CD4-positive, alpha-beta T cell treated with Interleukin-6 for 4 hours (primary cell): ENCODE measurements around the gene NHS.
"Not testable (repeated sequence)": the region's sequence is repeated elsewhere in the genome, so short reads cannot be mapped to it uniquely, and the experiment has no call there.

Source experiments
- DNase-seq: peaks from one replicate; pipeline ENCODE4 v3.0.0-alpha.2; 2020; ENCODE audit warnings: mixed read lengths

NHS gene

GRCh38 chrX:17409566-17410290 is 34.7 kb downstream of the NHS start:
- DNase-seq: no peak

GRCh38 chrX:17410651-17411050 is 35.7 kb downstream of the NHS start:
- DNase-seq: no peak

- DNase-seq: no peak
Observed at GRCh38 chrX:17411205-17411604, 36.2 kb downstream of the NHS start.

- DNase-seq: no peak
Observed at GRCh38 chrX:17412692-17413091, 37.7 kb downstream of the NHS start.

GRCh38 chrX:17413228-17413627 is 38.2 kb downstream of the NHS start:
- DNase-seq: no peak

GRCh38 chrX:17414027-17414658 is 39.1 kb downstream of the NHS start:
- DNase-seq: no peak

GRCh38 chrX:17414839-17415238 is 39.8 kb downstream of the NHS start:
- DNase-seq: no peak

- DNase-seq: no peak
Observed at GRCh38 chrX:17415242-17415810, 40.3 kb downstream of the NHS start.

- no peak for DNase-seq
Observed at GRCh38 chrX:17417372-17417771, 42.4 kb downstream of the NHS start.

- DNase-seq: no peak
Observed at GRCh38 chrX:17425136-17425535, 50.1 kb downstream of the NHS start.

GRCh38 chrX:17425551-17425950 is 50.6 kb downstream of the NHS start:
- no peak for DNase-seq

GRCh38 chrX:17431171-17431570 is 56.2 kb downstream of the NHS start:
- no peak for DNase-seq

GRCh38 chrX:17432158-17432557 is 57.2 kb downstream of the NHS start:
- DNase-seq: no peak

GRCh38 chrX:17433965-17434364 is 59.0 kb downstream of the NHS start:
- no peak for DNase-seq

GRCh38 chrX:17435476-17435875 is 60.5 kb downstream of the NHS start:
- DNase-seq: no peak

GRCh38 chrX:17438221-17438620 is 63.2 kb downstream of the NHS start:
- DNase-seq: no peak

- DNase-seq: no peak
Observed at GRCh38 chrX:17440258-17440657, 65.3 kb downstream of the NHS start.

- no peak for DNase-seq
Observed at GRCh38 chrX:17440836-17441235, 65.8 kb downstream of the NHS start.

GRCh38 chrX:17441965-17442364 is 67.0 kb downstream of the NHS start:
- no peak for DNase-seq

- DNase-seq: no peak
Observed at GRCh38 chrX:17442898-17443297, 67.9 kb downstream of the NHS start.

- no peak for DNase-seq
Observed at GRCh38 chrX:17443556-17443955, 68.6 kb downstream of the NHS start.

GRCh38 chrX:17446269-17446668 is 71.3 kb downstream of the NHS start:
- not testable (repeated sequence) for DNase-seq

- DNase-seq: no peak
Observed at GRCh38 chrX:17448188-17448587, 73.2 kb downstream of the NHS start.

GRCh38 chrX:17449866-17450265 is 74.9 kb downstream of the NHS start:
- DNase-seq: no peak
